ENCODE results near the gene SETD4.

SETD4 gene

GRCh38 chr21:36030581-36031189, 29.6 kb downstream of the SETD4 start:
- no peak for TF ChIP-seq CTCF (conservative IDR thresholded peaks at IDR 0.05; ENCODE audit: control insufficient read depth, insufficient read depth, low read depth, low read length)
- no peak overlapping the region for H3K4me3 ChIP-seq (ENCODE audit: control insufficient read depth, low read depth, low read length)
- peak; percentile 57 for DNase-seq (ENCODE audit: low read depth)

GRCh38 chr21:36029309-36029708, 31.0 kb downstream of the SETD4 start:
- H3K4me3 ChIP-seq (ENCODE audit: control insufficient read depth, low read depth, low read length), result no peak overlapping the region
- TF ChIP-seq CTCF (conservative IDR thresholded peaks at IDR 0.05; ENCODE audit: control insufficient read depth, insufficient read depth, low read depth, low read length), result no peak
- no peak for DNase-seq (ENCODE audit: low read depth)

- no peak overlapping the region for H3K4me3 ChIP-seq (ENCODE audit: control insufficient read depth, low read depth, low read length)
- DNase-seq (ENCODE audit: low read depth), result peak; percentile 77
- peak; percentile 94 for TF ChIP-seq CTCF (conservative IDR thresholded peaks at IDR 0.05; ENCODE audit: control insufficient read depth, insufficient read depth, low read depth, low read length)
Observed at GRCh38 chr21:36028127-36029069, 31.9 kb downstream of the SETD4 start.

GRCh38 chr21:36027347-36027746, 33.0 kb downstream of the SETD4 start:
- H3K4me3 ChIP-seq (ENCODE audit: control insufficient read depth, low read depth, low read length), result no peak overlapping the region
- DNase-seq (ENCODE audit: low read depth), result peak; percentile 79
- no peak for TF ChIP-seq CTCF (conservative IDR thresholded peaks at IDR 0.05; ENCODE audit: control insufficient read depth, insufficient read depth, low read depth, low read length)

- H3K4me3 ChIP-seq (ENCODE audit: control insufficient read depth, low read depth, low read length), result no peak overlapping the region
- TF ChIP-seq CTCF (conservative IDR thresholded peaks at IDR 0.05; ENCODE audit: control insufficient read depth, insufficient read depth, low read depth, low read length), result no peak
- DNase-seq (ENCODE audit: low read depth), result no peak
Observed at GRCh38 chr21:36024782-36025181, 35.5 kb downstream of the SETD4 start.

GRCh38 chr21:36023092-36023480, 37.2 kb downstream of the SETD4 start:
- H3K4me3 ChIP-seq (ENCODE audit: control insufficient read depth, low read depth, low read length), result no peak overlapping the region
- DNase-seq (ENCODE audit: low read depth), result no peak
- TF ChIP-seq CTCF (conservative IDR thresholded peaks at IDR 0.05; ENCODE audit: control insufficient read depth, insufficient read depth, low read depth, low read length), result no peak
